Hematopoietic multipotent progenitor cell (in vitro differentiated cells): ENCODE data around the gene SH3RF1. TPM values are rescaled to one million over a fixed set of nuclear protein-coding genes. Genes with fewer than 3 reads are reported as not detected.
A peak's percentile ranks its signal among the peaks of the same experiment; 100 is the strongest.

Experiments used
- DNase-seq, 3 donors: peaks; one replicate each; pipeline ENCODE4 v3.0.0-alpha.2; 2011 to 2015; ENCODE audit warnings: low read depth in 2 of 3, low spot score in 2 of 3
- total RNA-seq: library from RNA; depleted of rRNA; stranded (reverse); fragments of >200 nt; gene quantifications from one replicate; pipeline ENCODE4 v1.2.3, GENCODE V29; 2012

SH3RF1 gene
- total RNA-seq, result 12.1 TPM

GRCh38 chr4:169270810-169271691, at the start of gene SH3RF1:
SH3RF1 (minus strand) TSS chr4:169270956; CDS start chr4:169269212, 1,744 bp downstream.
- peak in 2 of 3 donors; percentile 87 for DNase-seq

GRCh38 chr4:169315530-169316343, 45.0 kb upstream of the SH3RF1 start:
- no peak for DNase-seq

GRCh38 chr4:169314906-169315305, 44.1 kb upstream of the SH3RF1 start:
- DNase-seq, result no peak

- no peak for DNase-seq
Observed at GRCh38 chr4:169313732-169314131, 43.0 kb upstream of the SH3RF1 start.

GRCh38 chr4:169312690-169313422, 42.1 kb upstream of the SH3RF1 start:
- DNase-seq, result no peak

- peak in 2 of 3 donors; percentile 60 to 80 for DNase-seq
Observed at GRCh38 chr4:169311643-169312365, 41.0 kb upstream of the SH3RF1 start.

GRCh38 chr4:169309326-169309967, 38.7 kb upstream of the SH3RF1 start:
- no peak for DNase-seq

GRCh38 chr4:169307576-169307975, 36.8 kb upstream of the SH3RF1 start:
- no peak for DNase-seq

- no peak for DNase-seq
Observed at GRCh38 chr4:169305651-169306050, 34.9 kb upstream of the SH3RF1 start.

- no peak for DNase-seq
Observed at GRCh38 chr4:169305173-169305572, 34.4 kb upstream of the SH3RF1 start.

GRCh38 chr4:169295822-169296221, 25.1 kb upstream of the SH3RF1 start:
- DNase-seq, result no peak

GRCh38 chr4:169293343-169294176, 22.8 kb upstream of the SH3RF1 start:
- peak in 2 of 3 donors; percentile 82 to 94 for DNase-seq

- peak in 2 of 3 donors; percentile 27 to 66 for DNase-seq
Observed at GRCh38 chr4:169287983-169288382, 17.2 kb upstream of the SH3RF1 start.

- DNase-seq, result no peak
Observed at GRCh38 chr4:169286562-169287301, 16.0 kb upstream of the SH3RF1 start.

GRCh38 chr4:169283114-169283509, 12.4 kb upstream of the SH3RF1 start:
- no peak for DNase-seq

- DNase-seq, result no peak
Observed at GRCh38 chr4:169282429-169283113, 11.8 kb upstream of the SH3RF1 start.

- no peak for DNase-seq
Observed at GRCh38 chr4:169279108-169279507, 8.4 kb upstream of the SH3RF1 start.

- DNase-seq, result no peak
Observed at GRCh38 chr4:169278624-169279023, 7.9 kb upstream of the SH3RF1 start.
